PC-3 (cell line): ENCODE results near the gene RBAK.

ENCODE experiments used
- EZH2 ChIP-seq: fragments of 300-600 bp; sonication (generic); IDR thresholded peaks from one replicate; pipeline ENCODE4 v1.6.1; 2017; ENCODE audit warnings: antibody characterized with exemption, mild to moderate bottlenecking, low read length; ENCODE audit not compliant: unreplicated experiment
- TF ChIP-seq, protein P1 (sequence below): fragments of 300-600 bp; sonication (generic); conservative IDR thresholded peaks from 2 replicates; pipeline ENCODE4 v1.5.1; 2017; ENCODE audit warnings: antibody characterized with exemption, low read depth, mild to moderate bottlenecking, low read length

- TF ChIP-seq EZH2 = no peak
- TF ChIP-seq, protein P1, sequence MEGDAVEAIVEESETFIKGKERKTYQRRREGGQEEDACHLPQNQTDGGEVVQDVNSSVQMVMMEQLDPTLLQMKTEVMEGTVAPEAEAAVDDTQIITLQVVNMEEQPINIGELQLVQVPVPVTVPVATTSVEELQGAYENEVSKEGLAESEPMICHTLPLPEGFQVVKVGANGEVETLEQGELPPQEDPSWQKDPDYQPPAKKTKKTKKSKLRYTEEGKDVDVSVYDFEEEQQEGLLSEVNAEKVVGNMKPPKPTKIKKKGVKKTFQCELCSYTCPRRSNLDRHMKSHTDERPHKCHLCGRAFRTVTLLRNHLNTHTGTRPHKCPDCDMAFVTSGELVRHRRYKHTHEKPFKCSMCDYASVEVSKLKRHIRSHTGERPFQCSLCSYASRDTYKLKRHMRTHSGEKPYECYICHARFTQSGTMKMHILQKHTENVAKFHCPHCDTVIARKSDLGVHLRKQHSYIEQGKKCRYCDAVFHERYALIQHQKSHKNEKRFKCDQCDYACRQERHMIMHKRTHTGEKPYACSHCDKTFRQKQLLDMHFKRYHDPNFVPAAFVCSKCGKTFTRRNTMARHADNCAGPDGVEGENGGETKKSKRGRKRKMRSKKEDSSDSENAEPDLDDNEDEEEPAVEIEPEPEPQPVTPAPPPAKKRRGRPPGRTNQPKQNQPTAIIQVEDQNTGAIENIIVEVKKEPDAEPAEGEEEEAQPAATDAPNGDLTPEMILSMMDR = no peak
Observed at GRCh38 chr7:5020098-5020497, 25.6 kb upstream of the RBAK start.
